Endothelial cell of umbilical vein (primary cell): Measurements from ENCODE around the gene CNKSR3. TPM values are rescaled to one million over a fixed set of nuclear protein-coding genes. Genes with fewer than 3 reads are reported as not detected.

ENCODE experiments used
- BruUV-seq: library from RNA; stranded (reverse); fragments of 400-500 nt; replicated peaks from 2 replicates; lab custom pipeline; 2021; lab: Mats Ljungman, UMichigan
- CTCF ChIA-PET: fragments of 300-600, 350-600 bp; sonication (Branson Sonifier 250); formaldehyde crosslinking; loops from one replicate; lab custom pipeline; 2021; ENCODE audit warnings: antibody characterized with exemption, inconsistent platforms; lab: Charles Lee
- POLR2A ChIA-PET: fragments of 300-600, 350-600 bp; sonication (Branson Sonifier 250); formaldehyde crosslinking; loops from one replicate; lab custom pipeline; 2021; ENCODE audit warnings: antibody characterized with exemption, inconsistent platforms; lab: Charles Lee
- DNase-seq: peaks from one replicate; pipeline ENCODE4 v3.0.0-alpha.2; 2011; ENCODE audit warnings: low read depth, low spot score
- FAIRE-seq: peaks from 2 replicates; lab custom pipeline; 2011; peaks lifted over from hg19 to GRCh38; lab: Jason Lieb, UNC
- H2AFZ ChIP-seq: 2 replicates; pipeline ENCODE4 v1.6.0; 2012; ENCODE audit warnings: low read depth, low read length, control low read depth, inconsistent platforms
- H3K27ac ChIP-seq: 2 replicates; pipeline ENCODE4 v1.5.1; 2011; ENCODE audit warnings: low read depth, mild to moderate bottlenecking, control low read depth, low read length, moderate library complexity; ENCODE audit not compliant: insufficient read depth
- H3K27me3 ChIP-seq, 2 experiments: 2 replicates each; pipeline versions ENCODE4 v1.6.0 to v1.6.1; 2011; ENCODE audit warnings: low read length in 2 of 2, mixed read lengths in 1 of 2; ENCODE audit not compliant: control insufficient read depth in 2 of 2, insufficient read depth in 2 of 2
- H3K36me3 ChIP-seq, 2 experiments: 2 replicates in 1 of 2; 3 replicates in 1 of 2; pipeline ENCODE4 v1.5.1; 2011; ENCODE audit warnings: low read length in 2 of 2, mild to moderate bottlenecking in 1 of 2, moderate library complexity in 1 of 2; ENCODE audit not compliant: control insufficient read depth in 2 of 2, insufficient read depth in 2 of 2; ENCODE audit errors: extremely low read depth in 1 of 2
- H3K4me1 ChIP-seq: 3 replicates; pipeline ENCODE4 v1.5.1; 2011; ENCODE audit warnings: mild to moderate bottlenecking, low read length; ENCODE audit not compliant: control insufficient read depth, insufficient read depth; ENCODE audit errors: extremely low read depth
- H3K4me2 ChIP-seq: 2 replicates; pipeline ENCODE4 v1.6.1; 2011; ENCODE audit warnings: low read length, control low read depth, mixed read lengths; ENCODE audit not compliant: insufficient read depth
- H3K4me3 ChIP-seq, 3 experiments: fragments of 200-600 bp in 1 of 3; sonication (generic), shearing (Covaris generic) in 1 of 3; replicated peaks in 1 of 3; 2 replicates each; pipeline ENCODE4 v1.5.1; 2011 to 2016; ENCODE audit warnings: control low read depth in 3 of 3, low read length in 3 of 3, mild to moderate bottlenecking in 2 of 3, inconsistent platforms in 1 of 3, low read depth in 1 of 3, moderate library complexity in 1 of 3; ENCODE audit not compliant: insufficient read depth in 1 of 3
- H3K79me2 ChIP-seq: 2 replicates; pipeline ENCODE4 v1.6.0; 2012; ENCODE audit warnings: low read length, inconsistent platforms; ENCODE audit not compliant: control insufficient read depth, insufficient read depth
- H3K9ac ChIP-seq: replicated peaks from 2 replicates; pipeline ENCODE3; 2011; ENCODE audit warnings: low read length, control low read depth; ENCODE audit not compliant: insufficient read depth; ENCODE audit errors: extremely low read depth
- H3K9me1 ChIP-seq: replicated peaks from 3 replicates; pipeline ENCODE4 v1.6.0; 2011; ENCODE audit warnings: mild to moderate bottlenecking, low read length; ENCODE audit not compliant: control insufficient read depth, insufficient read depth; ENCODE audit errors: extremely low read depth
- H3K9me3 ChIP-seq: replicated peaks from 2 replicates; pipeline ENCODE4 v1.5.1; 2012; ENCODE audit warnings: low read length, inconsistent platforms; ENCODE audit not compliant: control insufficient read depth, insufficient read depth
- H4K20me1 ChIP-seq: replicated peaks from 2 replicates; pipeline ENCODE3; 2011; ENCODE audit warnings: mild to moderate bottlenecking, low read length; ENCODE audit not compliant: control insufficient read depth, insufficient read depth; ENCODE audit errors: extremely low read depth
- EZH2 ChIP-seq: IDR thresholded peaks from 2 replicates; pipeline ENCODE4 v1.6.1; 2012; ENCODE audit warnings: borderline replicate concordance, low read depth, mild to moderate bottlenecking, moderate library complexity, low read length, inconsistent platforms; ENCODE audit not compliant: severe bottlenecking
- FOS ChIP-seq: IDR thresholded peaks from 2 replicates; pipeline ENCODE4 v1.6.1; 2011; ENCODE audit warnings: mild to moderate bottlenecking, low read length, moderate library complexity, borderline replicate concordance; ENCODE audit not compliant: insufficient read depth
- GATA2 ChIP-seq: IDR thresholded peaks from 2 replicates; pipeline ENCODE4 v1.7.0; 2011; ENCODE audit warnings: low read depth, mild to moderate bottlenecking, moderate library complexity, mixed read lengths, low read length; ENCODE audit not compliant: insufficient read length, insufficient read depth
- JUN ChIP-seq: IDR thresholded peaks from 2 replicates; pipeline ENCODE4 v1.6.1; 2011; ENCODE audit warnings: borderline replicate concordance, low read depth; ENCODE audit not compliant: insufficient read length, insufficient read depth
- MYC ChIP-seq: IDR thresholded peaks from one replicate; pipeline ENCODE4 v1.6.1; 2011; ENCODE audit warnings: mild to moderate bottlenecking, low read depth, low read length
- POLR2A ChIP-seq: IDR thresholded peaks from 2 replicates; pipeline ENCODE4 v1.6.1; 2012; ENCODE audit warnings: low read depth, mild to moderate bottlenecking, control low read depth, low read length
- POLR2AphosphoS5 ChIP-seq: IDR thresholded peaks from 2 replicates; pipeline ENCODE4 v1.6.1; 2012; ENCODE audit warnings: low read depth, mild to moderate bottlenecking, control low read depth, low read length, moderate library complexity; ENCODE audit not compliant: insufficient read depth
- dilution Hi-C: fragments of 300-500 bp; cut with MboI; formaldehyde crosslinking; loops from one replicate; pipeline ENCODE4 v1.15.0; 2019; ENCODE audit warnings: low sequenced_read_pairs; ENCODE audit not compliant: extremely low pct_ligation_motif_present
- intact Hi-C: fragments of 100-400 bp; cut with micrococcal nuclease; formaldehyde crosslinking; loops from one replicate; pipeline ENCODE4 v1.10.0; 2022
- polyA plus RNA-seq, 4 experiments: library from polyadenylated mRNA; depleted of rRNA in 3 of 4; stranded (reverse) in 3 of 4; unstranded in 1 of 4; fragments of >200 nt; gene quantifications; 2 replicates each; pipeline versions ENCODE4 v1.2.1 to v1.2.3, GENCODE V29; 2011 to 2012; ENCODE audit warnings: missing spikeins in 1 of 4
- total RNA-seq: library from RNA; stranded (reverse); gene quantifications from 2 replicates; pipeline ENCODE4 v1.2.3, GENCODE V29; 2021
- TF ChIP-seq, protein P1 (sequence below): IDR thresholded peaks from 2 replicates; pipeline ENCODE4 v1.6.1; 2011; ENCODE audit not compliant: insufficient read depth, insufficient read length
- TF ChIP-seq, protein P2 (sequence below), 2 donors: IDR thresholded peaks; 1 replicate in 1 of 2; 2 replicates in 1 of 2; pipeline ENCODE4 v1.5.1; 2011; ENCODE audit warnings: low read length in 2 of 2, mild to moderate bottlenecking in 2 of 2, moderate library complexity in 2 of 2, control low read depth in 1 of 2, inconsistent platforms in 1 of 2, low read depth in 1 of 2; ENCODE audit not compliant: insufficient read depth in 1 of 2; ENCODE audit errors: extremely low read depth in 1 of 2

Gene CNKSR3
- total and polyA plus RNA-seq, 2 donors (not counting 3 experiments of a cell fraction or from before 2014, with no cell fraction given): 2.3 to 15.6 TPM

- FAIRE-seq: no peak
- no peaks in the 10 kb centered on the region for H3K79me2 ChIP-seq
- TF ChIP-seq, protein P1, sequence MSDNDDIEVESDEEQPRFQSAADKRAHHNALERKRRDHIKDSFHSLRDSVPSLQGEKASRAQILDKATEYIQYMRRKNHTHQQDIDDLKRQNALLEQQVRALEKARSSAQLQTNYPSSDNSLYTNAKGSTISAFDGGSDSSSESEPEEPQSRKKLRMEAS: no peak
- no peak for TF ChIP-seq POLR2AphosphoS5
- no peak for TF ChIP-seq JUN
- TF ChIP-seq EZH2: no peak
- TF ChIP-seq, protein P2, sequence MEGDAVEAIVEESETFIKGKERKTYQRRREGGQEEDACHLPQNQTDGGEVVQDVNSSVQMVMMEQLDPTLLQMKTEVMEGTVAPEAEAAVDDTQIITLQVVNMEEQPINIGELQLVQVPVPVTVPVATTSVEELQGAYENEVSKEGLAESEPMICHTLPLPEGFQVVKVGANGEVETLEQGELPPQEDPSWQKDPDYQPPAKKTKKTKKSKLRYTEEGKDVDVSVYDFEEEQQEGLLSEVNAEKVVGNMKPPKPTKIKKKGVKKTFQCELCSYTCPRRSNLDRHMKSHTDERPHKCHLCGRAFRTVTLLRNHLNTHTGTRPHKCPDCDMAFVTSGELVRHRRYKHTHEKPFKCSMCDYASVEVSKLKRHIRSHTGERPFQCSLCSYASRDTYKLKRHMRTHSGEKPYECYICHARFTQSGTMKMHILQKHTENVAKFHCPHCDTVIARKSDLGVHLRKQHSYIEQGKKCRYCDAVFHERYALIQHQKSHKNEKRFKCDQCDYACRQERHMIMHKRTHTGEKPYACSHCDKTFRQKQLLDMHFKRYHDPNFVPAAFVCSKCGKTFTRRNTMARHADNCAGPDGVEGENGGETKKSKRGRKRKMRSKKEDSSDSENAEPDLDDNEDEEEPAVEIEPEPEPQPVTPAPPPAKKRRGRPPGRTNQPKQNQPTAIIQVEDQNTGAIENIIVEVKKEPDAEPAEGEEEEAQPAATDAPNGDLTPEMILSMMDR (IDR thresholded peaks at IDR 0.05; ENCODE audit: extremely low read depth in 1 of 2, insufficient read depth in 1 of 2, low read depth in 1 of 2, low read length in 2 of 2): no peak
- no peak for TF ChIP-seq FOS
- TF ChIP-seq MYC: no peak
- no peak for TF ChIP-seq GATA2
- TF ChIP-seq POLR2A: no peak
Measured at GRCh38 chr6:154539593-154540269, 29.2 kb upstream of the CNKSR3 start.

More at GRCh38 chr6:154539593-154540269, 29.2 kb upstream of the CNKSR3 start:
- no peaks in the 10 kb centered on the region for H3K9me1 ChIP-seq
- no peak overlapping the region for H3K27ac ChIP-seq
- no peak overlapping the region for H3K4me3 ChIP-seq
- H3K4me2 ChIP-seq: no peak overlapping the region
- ChIA-PET CTCF (interaction anchor here (1.3 to 1.4 kb wide), 2 partner anchors 8 to 122 kb away, joined by 3 read pairs; no protein-coding TSS in a partner anchor), POLR2A (no interaction called here)
- H3K9me3 ChIP-seq: no peaks in the 10 kb centered on the region
- no peaks in the 10 kb centered on the region for H3K36me3 ChIP-seq
- H3K4me1 ChIP-seq: no peaks in the 10 kb centered on the region
- no peak overlapping the region for H2AFZ ChIP-seq
- no peaks in the 10 kb centered on the region for H4K20me1 ChIP-seq
- BruUV-seq: no TSS peak
- DNase-seq: no peak
- H3K27me3 ChIP-seq: peaks cover 0 to 2% of the 10 kb centered on the region in 2 experiments
- H3K9ac ChIP-seq: no peak overlapping the region
- intact Hi-C loops (no loop called here), dilution Hi-C loops (no loop called here)
